HG03457 (cell line): ENCODE data around the gene STK32A.
"Not testable (repeated sequence)": the region's sequence is repeated elsewhere in the genome, so short reads cannot be mapped to it uniquely, and the experiment has no call there.

Source experiments
- ATAC-seq: cut with Tn5 transposase; IDR thresholded peaks from one replicate; pipeline ENCODE4 v1.9.1; 2021; ENCODE audit warnings: moderate number of reproducible peaks; ENCODE audit not compliant: unreplicated experiment

The STK32A gene

DNA sequence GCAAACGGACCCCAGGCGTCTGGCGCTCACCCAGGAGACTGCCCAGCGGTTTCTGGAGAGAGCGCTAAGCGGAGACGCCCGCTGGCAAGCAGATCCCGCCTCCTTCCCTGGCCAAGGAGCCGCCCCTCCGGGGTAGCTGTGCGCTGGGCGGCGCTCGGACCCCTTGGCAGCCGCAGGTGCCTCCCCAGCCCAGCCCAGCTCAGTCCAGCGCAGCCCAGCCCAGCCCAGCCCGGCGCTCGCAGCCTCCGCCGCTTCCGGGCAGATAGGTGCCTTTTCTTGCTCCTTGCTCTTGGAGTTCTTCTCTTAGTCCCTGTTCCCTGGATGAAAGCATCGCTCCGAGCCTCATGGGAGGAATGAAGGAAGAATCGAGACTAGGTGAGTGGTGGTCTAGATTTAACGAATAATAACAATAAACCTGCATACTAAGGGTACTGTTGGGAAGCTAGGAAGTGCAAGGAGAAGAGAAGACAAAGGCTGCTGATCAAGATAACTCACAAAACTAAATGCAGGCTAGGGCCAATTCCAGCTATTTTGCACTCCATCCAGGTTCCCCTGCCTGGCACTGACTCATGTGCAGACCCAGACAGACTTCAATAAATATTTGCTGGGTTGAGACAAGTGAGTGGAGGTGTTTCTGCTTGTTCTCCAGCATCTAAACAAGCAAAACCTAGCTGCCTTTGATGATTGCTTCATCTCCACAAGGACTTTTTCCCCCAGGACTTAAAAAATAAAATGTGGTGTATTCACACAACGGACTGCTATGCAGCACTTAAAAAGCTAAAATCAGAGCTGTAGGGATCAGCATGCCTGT is at the start of gene STK32A:
TSS of gene STK32A (plus strand) at position 202 of the 811 bp plus-strand sequence. CDS start 4,609 bp downstream, outside the sequence.
- ATAC-seq: no peak

DNA sequence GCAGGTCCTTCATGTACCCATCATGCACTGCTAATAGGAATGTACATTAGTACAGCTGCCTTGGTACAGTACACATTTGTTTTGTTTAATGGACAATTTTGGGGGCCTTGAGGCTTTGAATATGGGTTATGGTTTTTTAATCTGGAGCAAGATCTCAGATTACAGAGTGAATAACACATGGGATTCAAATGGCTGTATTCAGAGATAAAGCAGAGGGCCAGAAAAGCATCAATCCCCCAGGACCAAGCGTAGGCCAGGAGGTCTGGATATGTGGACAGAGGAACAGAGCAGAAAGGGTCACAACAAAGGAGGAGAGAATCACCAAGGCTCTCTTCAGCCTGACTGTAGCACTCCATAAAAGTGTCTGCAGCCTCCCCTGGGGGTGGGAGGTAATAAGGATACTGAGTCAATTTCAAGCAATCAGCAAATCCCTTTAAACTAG is 47.7 kb upstream of the STK32A start:
- no peak for ATAC-seq

DNA sequence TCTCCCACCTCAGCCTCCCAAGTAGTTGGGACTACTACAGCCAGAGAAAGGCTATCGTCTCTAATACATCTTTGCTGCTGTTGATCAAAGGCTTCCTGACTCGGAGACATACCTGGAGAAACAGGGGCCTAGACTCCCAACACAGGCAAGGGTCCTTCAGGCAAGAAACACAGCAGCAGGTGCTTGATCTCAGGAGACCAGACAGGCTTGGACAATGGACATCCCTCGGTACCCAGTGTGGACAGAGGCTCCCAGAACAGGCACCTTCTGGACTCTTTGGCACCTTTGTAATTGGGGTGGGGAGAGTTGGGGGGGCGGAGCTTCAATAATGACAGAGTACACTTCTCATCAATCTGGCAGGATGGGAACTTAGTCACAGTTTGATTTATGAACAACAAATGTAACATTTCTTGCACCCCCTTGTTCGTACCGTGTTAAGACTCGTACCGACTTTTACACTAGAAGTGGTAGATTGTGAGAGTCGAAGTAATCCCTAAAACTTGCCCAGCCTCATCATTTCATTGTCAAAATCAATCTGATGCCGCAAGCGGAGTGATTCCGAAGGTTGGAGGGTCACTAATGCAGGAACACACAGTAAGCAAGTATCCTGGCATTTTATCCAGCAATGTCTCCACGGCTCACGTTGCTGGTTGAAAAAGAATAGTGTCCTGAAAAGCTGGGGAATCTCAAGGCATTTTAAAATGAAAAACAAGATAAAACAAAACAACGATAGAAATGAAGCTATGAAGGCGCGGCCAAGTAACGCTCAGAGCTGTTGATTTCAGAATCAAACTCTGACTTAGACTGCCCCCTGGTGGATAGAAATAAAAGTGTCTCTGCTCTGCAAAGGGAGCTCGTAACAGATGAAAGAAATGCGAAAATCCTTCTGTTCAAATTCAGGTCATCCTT is 46.4 kb upstream of the STK32A start:
- ATAC-seq: peak; percentile 65

DNA sequence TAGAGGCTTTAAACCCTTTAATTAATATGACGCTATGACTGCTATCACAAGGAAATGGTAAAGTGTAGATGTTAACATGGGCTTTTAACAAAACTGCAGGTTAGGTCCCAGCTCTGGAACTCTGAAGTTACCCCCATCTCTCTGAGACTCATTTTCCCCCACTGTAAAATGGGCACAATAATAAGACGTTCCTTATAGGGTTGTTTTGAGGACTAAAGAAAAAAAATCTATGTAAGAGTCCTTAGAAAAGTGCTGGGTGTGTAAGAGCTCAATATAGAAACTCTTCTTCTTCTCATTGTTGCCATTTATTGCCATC is 45.8 kb upstream of the STK32A start:
- peak; percentile 9 for ATAC-seq

DNA sequence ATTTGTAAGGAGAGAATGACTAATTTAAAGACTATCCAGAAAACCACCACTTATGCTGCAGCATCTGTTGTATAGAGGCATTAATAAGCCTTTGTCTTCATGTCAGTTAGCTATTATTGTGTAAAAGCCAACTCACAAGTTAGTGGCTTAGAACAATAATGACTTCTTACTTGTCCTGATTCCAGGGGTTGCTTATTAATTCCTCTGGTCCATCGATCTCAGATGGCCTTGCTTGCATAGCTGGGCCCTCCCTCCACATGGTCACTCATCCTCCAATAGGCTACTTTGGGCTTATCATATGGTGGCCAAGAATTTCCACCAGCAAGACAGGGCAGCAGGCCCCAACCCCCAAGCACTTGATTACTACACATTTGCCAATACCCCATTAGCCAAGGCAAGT is 44.5 kb upstream of the STK32A start:
- ATAC-seq: no peak

DNA sequence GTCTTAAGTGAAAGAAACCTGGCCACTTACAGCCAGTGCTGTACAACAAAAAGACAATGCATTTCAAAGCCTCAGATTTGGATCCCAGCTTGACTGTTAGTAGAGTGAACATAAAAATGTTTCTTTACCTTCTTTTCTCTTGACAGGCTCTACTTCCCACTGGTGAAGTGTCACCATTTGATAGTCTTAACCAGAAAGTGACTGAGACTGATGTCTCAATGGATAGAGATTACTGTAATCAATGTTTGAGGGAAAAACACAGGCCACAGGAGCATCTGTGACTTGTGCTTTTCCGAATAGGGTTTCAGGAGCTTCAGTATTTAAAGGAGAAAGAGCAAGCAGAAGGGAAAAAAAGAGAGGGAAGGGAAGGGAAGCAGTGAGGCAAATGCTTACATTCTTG is 41.7 kb upstream of the STK32A start:
- no peak for ATAC-seq

DNA sequence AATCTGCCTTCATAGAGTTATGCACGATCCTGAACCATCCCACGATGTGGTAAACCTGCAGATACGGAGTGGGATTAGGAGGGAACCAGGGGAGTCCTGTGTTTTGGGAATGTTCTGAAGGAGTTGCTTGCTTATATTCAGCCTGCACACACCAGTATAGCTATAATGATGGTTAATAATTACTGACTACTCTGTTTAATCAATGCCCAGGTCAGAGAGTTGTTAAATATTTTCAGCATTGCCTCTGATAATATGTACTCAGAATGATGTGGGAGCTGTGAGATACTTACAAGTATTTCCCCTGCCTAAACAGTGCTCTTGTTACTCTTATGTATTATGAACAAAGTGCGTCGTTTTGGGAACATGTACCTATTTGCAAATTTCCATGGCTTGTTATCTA is 34.8 kb upstream of the STK32A start:
- no peak for ATAC-seq

DNA sequence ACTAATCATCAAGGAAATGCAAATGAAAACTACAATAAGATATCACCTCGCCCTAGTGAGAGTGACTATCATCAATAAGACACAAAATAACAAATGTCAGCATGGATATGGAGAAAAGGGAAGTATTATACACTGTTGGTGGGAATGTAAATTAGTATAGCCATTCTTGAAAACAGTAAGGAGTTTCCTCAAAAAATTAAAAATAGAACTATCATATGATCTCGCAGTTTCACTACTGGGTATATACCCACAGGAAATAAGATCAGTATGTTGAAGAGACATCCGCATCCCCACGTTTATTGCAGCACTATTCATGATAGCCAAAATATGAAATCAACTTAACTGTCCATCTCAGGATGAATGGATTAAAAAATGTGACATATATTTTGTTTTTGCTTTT is 31.6 kb upstream of the STK32A start:
- ATAC-seq: no peak

DNA sequence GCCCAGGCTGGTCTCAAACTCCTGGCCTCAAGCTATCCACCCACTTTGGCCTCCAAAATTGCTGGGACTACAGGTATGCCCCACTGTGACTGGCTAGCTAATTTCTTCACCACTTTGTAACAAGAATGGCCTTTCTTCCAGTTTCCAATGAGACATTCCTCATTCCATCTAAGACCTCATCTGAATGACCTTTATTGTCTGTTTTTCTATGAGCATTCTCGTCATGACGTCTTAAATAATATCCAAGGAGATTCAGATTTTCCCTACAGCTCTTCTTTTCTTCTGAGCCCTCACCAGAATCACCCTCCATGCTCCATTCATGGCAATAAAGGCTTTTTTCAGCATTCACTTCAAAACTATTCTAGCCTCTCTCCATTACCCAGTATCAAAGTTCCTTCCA is 30.2 kb upstream of the STK32A start:
- ATAC-seq: no peak

DNA sequence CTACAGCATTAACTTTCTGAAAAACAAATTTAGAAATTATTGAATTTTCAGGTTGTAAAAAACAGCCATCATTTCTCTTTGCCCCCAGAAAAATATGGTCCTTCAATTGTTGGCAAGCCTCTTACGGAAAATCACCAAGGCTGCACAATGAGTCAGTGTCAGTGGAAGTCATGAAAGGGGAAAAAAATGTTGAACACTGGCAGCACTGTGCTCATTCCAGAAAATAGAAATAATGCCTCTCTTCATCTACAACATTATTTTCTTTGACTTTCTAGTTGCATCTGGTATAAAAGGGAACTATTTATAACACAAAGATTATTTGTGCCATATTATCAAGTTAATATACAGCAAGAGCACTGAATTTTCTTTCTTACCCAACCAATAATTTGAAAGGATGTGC is 26.7 kb upstream of the STK32A start:
- no peak for ATAC-seq

DNA sequence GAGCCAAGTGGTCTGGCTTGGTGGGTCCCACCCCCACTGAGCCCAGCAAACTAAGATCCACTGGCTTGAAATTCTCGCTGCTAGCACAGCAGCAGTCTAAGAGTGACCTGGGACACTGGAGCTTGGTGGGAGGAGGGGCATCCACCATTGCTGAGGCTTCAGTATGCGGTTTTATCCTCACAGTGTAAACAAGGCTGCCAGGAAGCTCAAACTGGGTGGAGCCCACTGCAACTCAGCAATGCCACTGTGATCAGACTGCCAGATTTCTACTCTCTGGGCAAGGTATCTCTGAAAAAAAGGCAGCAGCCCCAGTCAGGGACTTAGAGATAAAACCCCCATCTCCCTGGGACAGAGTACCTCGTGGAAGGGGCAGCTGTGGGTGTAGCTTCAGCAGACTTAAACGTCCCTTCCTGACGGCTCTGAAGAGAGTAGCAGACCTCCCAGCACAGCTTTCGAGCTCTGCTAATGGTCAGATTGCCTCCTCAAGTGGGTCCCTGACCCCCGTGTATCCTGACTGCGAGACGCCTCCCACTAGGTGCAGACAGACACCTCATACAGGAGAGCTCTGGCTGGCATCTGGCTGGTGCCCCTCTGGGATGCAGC is 18.2 kb upstream of the STK32A start:
- ATAC-seq: no peak

DNA sequence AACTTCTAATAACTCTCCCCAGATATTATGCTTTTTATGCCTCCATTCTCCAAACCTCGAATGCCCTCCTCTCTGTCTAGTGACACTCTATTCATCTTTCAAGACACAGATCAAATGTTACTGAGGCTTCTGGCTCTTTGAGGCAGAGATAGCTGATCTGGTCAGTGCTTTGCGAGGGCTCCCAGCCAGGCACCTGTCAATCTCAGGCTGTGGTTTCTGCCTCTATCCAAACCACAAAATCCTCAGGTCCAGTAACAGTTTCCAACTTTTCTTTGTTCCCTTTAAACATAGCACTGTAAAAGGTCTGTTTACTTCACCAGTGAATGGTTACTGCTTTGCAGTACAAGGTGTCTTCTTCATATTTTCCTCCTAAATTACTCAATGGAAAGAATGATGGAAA is 11.5 kb upstream of the STK32A start:
- ATAC-seq: no peak

DNA sequence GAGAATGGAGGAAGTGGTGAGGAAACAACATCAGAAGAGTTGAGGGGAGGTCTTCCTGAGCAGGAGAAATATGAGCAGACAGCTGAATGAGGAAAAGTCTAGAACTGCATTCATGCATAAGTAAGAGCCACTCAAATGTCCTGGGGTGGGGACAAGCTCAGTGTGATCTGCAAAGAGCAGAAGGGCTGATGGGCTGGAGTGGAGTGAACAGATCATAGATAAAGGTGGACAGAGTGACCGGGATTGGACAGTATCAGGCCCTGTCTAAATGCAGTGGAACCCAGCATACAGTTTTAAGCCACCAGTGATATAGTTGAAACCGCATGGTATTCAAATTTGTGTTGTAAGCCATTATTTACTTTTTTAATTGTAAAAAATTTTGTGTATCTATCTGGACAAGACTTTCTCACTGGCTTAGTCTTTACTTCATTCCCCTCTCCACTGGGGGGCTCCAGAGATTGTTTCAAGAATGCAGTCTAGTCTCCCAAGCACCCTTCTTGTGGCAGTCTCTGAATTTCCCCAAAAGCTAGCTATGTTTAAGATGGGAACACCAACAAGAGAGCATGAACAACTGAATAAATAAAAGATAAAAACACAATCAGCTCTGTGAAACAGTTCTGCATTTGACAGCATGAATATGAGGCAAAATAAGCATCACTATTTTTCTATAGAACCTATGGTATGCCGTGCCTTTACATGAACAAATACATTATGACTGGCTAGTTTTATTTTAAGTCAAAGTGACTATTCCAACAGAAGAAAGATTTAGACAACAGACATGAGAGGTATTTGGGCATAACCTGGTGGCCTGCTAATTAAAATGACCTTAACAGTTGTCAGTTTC is 10.7 kb upstream of the STK32A start:
- no peak for ATAC-seq

DNA sequence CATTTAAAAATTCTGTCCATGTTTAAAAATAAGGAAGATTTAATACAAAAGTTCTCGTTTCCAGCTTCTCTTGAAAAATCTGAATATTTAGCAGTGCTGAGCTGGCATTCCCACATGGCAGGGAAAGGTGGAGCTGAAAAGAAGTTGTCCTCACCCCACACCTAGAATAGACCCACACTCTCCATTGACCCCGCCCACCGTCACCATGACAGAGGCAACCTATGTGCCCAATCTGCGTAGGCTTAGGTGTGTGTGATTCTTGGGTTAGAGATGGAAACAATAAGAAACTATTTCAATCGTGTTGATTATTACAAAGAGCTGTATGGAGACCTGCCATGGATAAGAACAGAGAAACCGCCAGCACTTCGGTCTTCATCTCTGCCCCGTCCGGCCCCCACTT is 8.9 kb upstream of the STK32A start:
- no peak for ATAC-seq

DNA sequence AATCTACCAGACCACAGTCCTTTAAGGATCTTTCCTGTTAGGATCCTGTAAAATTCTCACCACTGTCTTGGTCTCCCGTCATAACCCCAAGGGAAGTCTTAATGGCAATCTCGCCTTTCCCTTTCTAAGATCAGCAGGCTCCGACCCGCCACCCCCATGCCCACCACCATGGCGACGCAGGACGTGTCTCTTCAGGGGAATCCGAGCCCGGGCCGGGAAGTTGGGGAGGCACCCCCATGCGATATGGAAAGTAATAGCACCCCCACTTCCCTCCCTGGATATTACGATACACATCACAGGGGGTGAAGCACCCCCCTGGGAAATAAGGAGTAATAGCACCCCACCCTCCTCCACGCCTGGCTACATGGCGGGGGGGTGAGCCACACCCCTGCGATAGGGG is 8.3 kb upstream of the STK32A start:
- no peak for ATAC-seq

DNA sequence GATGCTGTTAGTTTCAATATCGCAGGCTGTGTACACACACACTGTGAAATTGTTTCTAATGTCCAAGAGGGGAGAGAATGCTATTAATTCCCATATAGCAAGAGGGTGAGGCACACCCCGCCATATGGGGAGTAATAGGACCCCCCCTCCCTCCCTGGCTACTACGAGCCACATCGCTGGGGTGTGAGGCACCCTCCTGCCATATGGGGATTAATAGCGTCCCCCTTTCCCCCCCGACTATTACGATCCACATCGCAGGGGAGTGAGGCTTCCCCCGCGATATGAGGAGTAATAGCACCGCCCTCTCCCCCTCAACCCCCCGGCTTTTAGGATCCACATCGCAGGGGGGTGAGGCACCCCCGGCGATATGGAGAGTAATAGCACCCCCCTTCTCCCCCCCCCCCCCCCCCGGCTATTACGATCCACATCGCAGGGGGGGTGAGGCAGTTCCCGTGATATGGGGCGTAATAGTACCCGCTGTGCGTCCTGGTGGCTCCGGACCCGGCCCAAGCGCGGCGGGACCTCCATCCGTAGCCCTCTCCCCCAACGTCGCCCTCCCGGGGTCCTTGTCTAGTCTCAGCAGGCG is 494 bp upstream of the STK32A start:
- no peak for ATAC-seq

DNA sequence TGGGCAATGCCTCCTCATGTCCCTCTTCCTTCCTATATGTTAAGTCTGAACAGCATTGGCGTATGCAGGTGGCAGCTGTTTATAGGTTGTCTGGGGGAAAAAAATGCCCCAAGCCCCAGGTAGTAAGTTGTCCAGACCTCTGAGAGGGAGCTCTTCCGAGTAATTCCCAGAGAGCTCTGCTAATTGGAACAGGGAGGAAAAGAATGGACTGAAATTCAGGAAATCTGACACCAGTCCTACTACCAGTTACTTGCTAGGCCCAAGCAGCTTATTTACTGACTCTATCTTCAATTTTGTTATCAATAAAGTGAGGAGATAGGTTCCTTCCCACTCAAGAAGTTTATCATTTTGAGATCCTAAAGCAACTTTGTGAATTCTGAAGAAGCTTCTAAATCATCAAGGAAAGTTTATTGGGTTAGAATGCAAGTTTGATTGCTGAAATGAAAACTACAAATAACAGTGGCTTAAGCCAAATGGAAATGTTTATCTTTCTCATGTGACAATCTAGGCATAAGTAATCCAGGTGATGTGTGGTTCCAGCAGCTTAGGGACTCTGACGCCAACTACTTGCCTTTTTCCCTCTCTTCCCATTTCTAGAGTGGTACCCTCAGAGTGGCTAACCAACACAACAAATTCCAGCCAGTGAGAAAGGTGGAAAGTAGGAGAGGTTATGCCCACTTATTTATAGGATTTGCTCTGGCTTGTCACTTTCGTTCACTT is 5.6 kb downstream of the STK32A start:
- ATAC-seq: no peak

DNA sequence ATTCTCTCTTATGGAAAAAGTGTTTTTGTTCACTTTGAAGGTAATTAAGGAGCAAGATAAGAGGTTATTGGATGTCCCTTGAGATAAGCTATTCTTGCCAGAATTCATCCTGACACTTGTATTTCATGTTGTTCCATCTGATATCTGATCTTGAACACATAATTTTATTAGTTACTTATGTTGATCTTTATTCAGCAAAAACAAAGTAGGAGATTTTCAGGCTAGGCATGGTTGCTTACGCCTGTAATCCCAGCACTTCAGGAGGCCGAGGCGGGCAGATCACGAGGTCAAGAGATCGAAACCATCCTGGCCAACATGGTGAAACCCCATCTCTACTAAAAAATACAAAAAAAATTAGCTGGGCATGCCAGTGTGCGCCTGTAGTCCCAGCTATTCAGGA is 8.4 kb downstream of the STK32A start:
- not testable (repeated sequence) for ATAC-seq

DNA sequence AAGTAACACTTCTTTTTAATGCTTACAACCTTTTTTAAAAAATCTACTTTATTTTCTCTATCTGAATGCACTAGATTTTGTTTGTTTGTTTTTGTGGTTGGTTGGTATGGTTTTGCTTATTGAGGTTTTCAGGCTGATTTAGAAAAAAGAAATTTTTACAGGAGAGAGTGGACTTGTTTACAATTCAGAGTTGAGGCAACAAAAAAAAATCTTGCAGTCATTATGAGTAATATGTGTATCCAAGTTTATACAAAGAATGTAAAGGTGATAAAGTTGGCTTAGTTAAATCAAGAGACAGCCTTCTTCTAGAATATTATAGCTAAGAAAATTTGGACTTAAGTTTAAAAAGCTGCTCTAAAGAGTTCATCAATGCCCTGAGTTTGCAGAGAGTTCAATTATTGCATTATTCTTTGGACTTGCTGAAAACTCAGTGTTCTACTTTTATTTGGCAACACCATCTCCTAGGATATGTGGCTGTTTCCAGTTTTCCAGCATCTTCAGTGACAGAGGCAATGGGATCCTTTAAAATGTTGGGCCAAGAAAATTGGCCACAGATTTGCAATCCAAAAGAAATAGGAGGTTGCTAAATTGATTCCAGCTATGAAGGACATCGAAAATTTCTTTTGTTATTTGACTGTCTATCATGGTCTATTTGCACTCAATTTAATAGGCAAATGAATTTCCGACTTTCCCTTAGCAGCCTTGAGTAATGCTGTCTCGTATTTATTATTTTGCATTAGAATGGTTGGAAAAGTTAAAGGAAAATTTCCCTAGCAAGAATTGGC is 10.7 kb downstream of the STK32A start:
- no peak for ATAC-seq
